Endothelial cell of umbilical vein (primary cell): Measurements from ENCODE around the gene SOCS4.

Experiments
- EZH2 ChIP-seq: IDR thresholded peaks from 2 replicates; pipeline ENCODE4 v1.6.1; 2012; ENCODE audit warnings: borderline replicate concordance, low read depth, mild to moderate bottlenecking, moderate library complexity, low read length, inconsistent platforms; ENCODE audit not compliant: severe bottlenecking
- POLR2A ChIP-seq: IDR thresholded peaks from 2 replicates; pipeline ENCODE4 v1.6.1; 2012; ENCODE audit warnings: low read depth, mild to moderate bottlenecking, control low read depth, low read length
- TF ChIP-seq, protein P1 (sequence below), 2 donors: IDR thresholded peaks; 1 replicate in 1 of 2; 2 replicates in 1 of 2; pipeline ENCODE4 v1.5.1; 2011; ENCODE audit warnings: low read length in 2 of 2, mild to moderate bottlenecking in 2 of 2, moderate library complexity in 2 of 2, control low read depth in 1 of 2, inconsistent platforms in 1 of 2, low read depth in 1 of 2; ENCODE audit not compliant: insufficient read depth in 1 of 2; ENCODE audit errors: extremely low read depth in 1 of 2

GRCh38 chr14:55051165-55051422, 24.1 kb downstream of the SOCS4 start:
- TF ChIP-seq, protein P1, sequence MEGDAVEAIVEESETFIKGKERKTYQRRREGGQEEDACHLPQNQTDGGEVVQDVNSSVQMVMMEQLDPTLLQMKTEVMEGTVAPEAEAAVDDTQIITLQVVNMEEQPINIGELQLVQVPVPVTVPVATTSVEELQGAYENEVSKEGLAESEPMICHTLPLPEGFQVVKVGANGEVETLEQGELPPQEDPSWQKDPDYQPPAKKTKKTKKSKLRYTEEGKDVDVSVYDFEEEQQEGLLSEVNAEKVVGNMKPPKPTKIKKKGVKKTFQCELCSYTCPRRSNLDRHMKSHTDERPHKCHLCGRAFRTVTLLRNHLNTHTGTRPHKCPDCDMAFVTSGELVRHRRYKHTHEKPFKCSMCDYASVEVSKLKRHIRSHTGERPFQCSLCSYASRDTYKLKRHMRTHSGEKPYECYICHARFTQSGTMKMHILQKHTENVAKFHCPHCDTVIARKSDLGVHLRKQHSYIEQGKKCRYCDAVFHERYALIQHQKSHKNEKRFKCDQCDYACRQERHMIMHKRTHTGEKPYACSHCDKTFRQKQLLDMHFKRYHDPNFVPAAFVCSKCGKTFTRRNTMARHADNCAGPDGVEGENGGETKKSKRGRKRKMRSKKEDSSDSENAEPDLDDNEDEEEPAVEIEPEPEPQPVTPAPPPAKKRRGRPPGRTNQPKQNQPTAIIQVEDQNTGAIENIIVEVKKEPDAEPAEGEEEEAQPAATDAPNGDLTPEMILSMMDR (IDR thresholded peaks at IDR 0.05; ENCODE audit: extremely low read depth in 1 of 2, insufficient read depth in 1 of 2, low read depth in 1 of 2, low read length in 2 of 2), result no peak
- TF ChIP-seq POLR2A, result no peak
- no peak for TF ChIP-seq EZH2
